HG02759 (cell line): ENCODE measurements around the gene PCCA.

Experiments used
- ATAC-seq: cut with Tn5 transposase; IDR thresholded peaks from one replicate; pipeline ENCODE4 v1.9.1; 2021; ENCODE audit warnings: mild to moderate bottlenecking, moderate library complexity; ENCODE audit not compliant: unreplicated experiment

The PCCA gene

DNA sequence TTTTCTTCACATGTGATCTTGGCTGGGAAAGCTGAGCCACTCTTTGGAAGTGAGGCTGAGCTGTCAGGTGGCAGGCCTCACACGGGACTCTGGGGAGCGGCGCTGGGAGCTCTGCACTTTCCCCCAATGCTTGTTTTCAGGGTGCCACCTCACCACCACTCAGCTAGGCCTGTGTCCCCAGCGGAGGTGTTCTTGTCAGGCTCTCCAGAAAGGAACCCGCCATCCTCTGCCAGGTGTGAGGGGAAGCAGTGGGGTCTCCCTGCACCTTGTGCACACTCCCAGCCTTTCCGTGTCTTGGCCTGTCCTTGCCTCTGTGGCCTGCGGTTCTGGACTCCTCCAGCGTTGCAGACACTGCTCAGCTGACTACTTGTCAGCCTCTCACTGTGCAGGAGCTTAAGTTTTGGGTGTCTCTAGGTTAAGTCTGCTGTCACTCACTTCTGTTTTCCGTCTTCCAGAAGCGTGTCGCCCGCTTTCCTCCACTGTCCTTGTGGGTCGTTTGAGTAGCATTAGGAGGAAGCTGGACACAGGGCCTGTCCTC lies 447.8 kb downstream of the PCCA start:
- ATAC-seq = no peak

DNA sequence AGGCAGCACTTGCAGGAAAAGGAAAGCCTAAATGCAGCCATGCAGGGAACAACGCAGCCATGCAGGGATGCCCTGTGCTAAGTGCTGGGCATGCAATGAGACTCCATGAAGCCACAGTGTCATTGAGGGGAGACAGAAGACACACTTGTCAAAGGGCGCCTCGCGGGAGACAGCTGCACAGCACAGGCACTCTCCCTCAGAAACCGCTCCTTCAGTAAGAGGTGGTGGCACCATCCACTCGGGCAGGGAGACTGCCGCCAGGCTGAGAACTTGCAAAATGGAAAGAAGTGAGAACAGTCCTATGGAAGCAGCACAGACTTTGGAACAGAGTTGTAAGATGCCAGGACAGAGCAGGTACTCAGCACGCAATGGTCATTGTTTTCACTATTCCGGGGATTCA lies 448.6 kb downstream of the PCCA start:
- ATAC-seq = no peak

DNA sequence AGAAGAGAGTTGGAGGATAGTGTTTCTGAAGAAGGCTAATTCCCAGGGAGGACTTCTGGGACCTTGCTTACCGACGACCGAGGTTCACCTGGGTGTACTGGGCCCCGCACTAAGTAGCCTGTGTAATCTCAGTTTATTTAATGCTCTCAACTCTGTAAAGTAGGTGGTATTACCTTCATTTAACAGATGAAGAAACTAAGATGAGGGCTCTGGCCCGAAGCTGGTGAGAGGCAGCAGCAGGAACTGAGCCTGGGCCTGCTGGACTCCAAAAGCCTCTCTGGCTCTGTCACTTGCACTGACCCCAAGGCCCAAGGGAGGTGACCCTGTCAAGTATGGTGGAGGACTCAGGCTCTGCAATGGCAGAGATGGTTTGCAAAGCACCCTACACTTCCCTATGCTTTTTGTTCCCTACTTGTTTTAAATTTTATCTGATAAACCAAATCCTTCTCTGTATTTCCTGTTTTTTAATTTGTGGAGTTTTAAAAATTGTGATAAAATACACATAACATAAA lies 449.1 kb downstream of the PCCA start:
- ATAC-seq = no peak

DNA sequence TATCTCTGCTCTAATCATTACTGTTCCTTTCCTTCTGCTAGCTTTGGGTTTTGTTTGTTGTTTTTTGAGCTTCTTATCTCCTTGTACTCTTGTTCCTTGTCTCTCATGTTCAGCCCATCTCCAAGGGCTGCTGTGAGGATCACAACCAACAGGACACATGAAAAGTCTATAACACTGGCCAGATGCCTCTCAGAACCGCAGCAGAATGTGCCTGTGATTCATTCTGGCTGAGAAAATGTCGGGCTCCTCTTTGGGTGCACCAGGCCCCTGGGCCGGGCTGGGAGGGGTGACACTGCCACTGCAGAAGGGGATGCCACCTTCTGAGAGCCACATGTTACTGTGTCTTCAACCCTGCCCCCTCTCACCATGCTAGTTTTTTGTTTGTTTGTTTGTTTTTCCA lies 451.7 kb downstream of the PCCA start:
- no peak for ATAC-seq

DNA sequence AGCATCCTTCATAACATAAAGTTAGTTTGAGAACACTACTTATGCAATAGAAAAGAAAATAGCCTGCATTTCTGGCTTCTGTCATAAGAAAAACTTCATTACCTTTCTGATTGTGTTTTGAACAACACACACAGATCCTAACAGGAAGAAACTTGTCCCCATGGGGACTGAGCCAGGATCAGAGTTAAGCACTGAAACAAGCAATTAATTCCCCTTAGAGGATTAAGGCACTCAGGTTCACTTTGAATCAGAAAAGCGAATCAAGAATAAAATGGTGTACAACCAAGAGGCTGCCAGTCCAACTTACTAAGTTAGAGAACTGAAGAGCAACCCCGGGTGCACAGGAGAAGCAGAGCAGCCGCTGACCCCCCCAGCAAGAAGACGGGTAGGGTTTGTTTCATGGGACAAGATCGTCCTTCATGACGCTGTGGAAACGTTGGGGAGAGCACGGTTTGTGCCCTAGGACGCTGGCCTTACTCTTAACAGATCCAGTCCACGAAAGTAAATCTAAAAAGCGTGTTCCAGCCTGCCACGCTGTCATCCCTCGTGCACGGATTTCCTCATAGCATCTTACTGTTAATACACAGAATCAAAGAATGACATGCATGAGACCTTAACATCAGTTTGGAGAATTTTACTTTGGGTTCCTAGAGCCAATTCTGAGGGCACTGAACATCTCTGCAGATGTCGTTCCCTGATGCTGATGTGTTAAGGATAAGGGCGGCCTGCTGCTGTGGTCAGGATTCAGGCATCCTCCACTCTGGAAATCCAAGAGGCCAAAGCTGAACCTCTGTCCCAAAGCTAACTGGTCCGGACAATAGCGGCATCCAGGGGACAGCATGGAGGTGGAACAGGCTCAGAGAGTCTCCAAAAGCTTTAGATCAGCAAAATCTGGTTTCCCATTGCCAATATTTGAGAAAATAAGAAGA lies 453.3 kb downstream of the PCCA start:
- no peak for ATAC-seq

DNA sequence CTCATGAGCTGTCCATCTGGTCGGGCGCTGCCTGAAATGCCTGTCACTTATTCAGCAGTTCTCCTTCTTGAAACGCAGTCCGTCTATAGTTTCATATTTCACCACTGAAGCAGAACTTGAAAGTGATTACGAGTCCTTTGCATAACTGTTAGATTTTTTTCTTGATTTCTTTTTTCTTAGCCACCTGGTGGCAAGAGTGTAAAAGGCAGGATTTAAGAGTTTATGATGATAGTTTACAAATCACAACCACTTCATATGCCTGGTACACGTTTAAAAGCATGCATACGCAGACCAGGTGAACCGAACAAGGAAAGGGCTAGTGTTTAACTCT lies 453.9 kb downstream of the PCCA start:
- ATAC-seq = peak; percentile 62

DNA sequence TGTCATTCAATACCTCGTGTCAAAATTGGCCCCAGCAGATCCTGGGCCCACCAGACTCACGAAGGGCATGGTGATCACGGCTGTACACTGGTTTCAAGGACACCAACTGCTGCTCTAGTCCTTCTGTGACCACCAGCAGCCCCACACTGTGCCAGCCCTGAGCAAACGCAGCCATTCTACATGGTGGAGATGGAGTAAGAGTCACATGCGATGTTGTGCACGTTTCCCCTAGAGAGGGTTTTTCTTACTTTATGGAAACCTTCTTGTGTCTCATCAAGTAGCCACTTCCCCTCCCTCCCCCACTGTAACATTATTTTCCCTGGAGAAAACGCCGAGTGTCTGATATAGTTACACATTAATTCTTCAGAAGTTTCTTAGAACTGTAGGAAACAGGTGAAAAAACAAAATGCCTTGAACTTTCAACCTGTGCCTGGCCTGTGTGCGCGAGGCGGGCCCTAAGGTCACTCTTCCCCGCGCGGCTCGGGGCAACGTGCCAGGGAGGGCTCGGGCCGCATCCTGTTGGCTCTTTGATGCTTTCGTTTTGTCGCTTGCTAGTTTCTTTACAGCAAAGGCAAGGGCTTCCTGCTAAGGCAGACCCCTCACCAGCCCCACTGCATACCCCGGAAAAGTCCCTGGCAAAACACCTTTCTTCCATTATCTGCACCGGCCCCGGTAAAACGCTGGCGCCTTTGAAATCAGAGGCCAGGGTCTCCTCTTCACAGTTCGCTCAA lies 455.1 kb downstream of the PCCA start:
- no peak for ATAC-seq

DNA sequence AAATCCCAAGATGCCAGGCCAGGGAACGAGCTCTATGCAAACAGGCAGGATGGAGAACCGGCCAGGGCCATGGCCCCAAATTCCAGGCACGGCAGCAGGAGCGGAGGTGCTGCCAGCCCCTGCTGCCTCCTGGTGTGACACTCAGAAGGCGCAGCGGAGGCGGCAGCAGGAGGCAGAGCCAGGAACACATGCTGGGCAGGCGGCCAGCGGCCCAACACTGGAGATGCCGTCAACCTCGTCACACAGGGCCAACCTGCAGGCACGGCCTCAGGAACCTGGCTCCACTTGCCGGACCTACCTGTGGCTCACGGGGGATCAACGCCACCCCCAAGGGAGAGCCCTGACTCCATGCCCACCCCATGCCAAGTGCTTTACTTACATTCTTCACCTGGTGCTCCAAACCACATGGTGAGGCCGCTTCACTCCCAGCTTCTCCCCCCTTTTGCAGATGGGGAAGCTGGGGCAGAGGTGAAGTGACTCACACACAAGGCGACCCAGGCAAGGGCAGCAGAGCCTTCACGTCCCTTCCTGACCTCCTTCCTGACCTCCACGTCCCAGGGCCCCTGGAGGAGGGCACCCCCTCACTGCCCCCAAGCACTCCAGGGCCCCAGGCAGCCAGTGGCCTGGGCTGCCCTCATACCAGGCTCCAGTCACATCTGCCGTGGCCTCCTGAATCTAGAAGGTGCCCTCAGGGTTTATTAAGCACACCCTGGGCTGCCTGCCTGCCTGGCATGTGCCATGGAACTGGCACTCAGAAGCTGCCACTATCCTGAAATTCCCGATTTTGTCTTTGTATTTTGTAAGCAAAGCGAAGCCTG lies 456.2 kb downstream of the PCCA start:
- no peak for ATAC-seq

DNA sequence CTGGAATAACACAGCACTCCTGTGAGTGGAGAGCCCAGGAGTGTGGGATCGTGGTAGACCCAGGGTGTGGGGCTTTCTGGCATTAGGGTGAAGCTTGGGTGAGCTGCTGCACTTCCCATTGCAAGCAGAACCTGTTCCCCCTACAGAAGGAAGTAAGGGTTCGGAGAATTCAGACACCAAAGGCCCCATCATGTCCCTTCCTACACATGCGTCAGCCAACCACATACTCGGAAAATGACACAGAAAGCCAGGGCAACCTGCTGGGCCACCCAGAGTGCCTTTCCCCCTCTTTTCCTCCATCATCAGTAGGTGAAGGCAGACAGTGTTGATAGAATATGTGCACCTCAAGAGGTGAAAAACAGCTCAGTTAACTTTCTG lies 456.8 kb downstream of the PCCA start:
- ATAC-seq = no peak

DNA sequence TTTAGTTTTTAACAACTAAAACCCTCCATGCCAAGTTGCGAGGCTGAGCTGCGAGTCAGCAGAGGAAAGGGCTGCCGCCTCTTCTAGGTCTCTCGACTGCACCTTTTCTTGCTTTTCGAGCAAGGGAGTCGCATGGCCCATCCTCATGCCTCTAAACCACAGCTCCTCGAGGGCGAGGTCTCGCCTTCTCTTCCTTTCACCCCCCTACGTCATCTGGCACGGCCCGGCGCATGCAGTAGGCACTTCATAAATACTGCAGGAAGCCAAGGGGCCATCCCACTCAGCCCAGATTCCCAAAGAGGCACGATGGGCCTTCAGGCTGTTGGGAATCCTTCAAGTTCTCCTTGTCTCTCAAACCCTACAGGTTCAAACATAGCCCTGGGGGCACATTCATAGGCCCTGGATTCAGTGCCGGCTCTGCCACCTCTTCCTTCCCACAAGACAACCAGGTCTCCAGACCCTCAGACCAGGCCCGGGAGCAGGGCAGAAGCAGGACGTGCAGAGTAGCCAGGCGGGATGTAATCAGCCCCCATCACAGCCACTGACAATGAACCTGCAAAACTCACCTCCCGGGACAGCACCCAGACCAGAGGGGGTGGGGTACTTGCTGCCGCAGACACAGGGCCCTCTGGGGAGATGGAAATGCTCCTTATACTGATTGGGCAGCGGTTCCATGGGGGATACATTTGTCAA lies 458.0 kb downstream of the PCCA start:
- ATAC-seq = no peak

DNA sequence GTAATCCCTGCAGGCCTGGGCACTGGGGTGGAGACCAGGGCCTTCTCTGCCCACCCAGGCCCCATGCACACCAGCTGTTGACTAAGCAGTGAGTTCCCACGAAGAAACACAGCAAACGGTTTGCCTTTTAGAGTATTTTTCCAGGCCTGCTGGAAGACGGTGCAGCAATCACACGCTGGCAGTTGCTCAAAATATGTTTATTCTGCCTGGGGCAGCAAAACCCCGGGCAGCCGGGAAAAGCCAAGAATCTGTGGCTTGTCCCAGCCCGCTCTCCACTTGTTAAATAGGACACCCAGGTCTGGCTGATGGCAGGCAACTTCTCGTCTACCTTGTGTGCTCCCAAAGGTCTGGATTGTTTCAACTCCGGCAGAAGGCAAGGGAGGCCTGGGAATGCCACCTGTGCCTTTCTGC lies 458.9 kb downstream of the PCCA start:
- no peak for ATAC-seq

DNA sequence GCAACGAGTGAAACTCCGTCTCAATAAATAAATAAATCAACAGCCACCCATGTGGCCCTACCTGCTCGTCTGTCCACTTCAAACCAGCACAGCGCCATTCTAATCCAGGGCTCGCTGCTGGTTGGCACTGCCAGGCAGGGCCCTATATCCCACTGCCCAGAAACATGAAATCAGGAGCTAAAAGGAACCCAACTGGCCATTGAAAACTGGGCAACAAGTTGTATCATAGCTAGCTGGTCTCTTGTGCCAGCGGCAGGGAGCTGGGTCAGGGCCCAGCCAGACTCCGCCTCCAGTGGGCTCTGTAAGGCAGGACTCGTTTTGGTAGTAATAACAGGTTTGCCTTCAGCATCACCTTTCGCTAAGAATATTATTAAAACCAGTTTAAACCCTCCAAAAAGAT lies 460.4 kb downstream of the PCCA start:
- no peak for ATAC-seq

DNA sequence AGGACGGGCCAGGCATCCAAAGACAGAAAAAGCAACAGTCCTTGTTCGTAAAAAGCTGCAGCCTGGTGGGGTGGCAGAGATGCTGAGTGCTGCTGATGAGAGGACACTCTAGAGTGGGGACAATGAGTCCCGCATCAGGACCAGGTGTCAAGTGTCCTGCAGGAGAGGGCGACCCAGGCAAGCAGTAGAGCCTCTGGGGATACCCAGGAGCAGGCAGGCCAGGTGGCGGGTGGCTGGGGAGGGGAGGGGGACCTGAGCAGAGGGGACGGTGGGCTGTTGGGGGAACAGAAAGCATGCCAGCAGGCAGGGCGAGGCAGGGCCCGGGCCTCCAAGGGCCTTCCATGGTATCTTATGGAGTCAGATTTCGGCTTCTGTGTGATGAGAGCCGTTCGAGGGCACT lies 463.9 kb downstream of the PCCA start:
- no peak for ATAC-seq

DNA sequence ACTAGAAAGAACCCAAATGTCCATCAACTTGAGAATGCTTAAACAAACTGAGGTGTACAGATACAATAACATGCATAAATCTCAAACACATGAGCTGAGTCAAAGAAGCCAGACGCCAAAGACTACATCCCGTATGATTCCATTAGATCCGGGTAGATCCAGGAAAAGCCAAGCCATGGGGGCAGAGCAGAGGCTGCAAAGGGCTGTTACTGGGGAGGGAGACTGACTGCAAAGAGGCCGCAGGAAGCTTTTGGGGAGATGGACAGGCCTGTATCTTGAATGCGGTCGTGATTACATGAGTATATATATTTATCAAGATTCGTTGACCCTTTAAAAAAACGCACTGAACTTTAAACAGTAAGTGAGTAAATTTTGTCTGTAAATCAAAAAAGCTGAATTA lies 471.0 kb downstream of the PCCA start:
- no peak for ATAC-seq

DNA sequence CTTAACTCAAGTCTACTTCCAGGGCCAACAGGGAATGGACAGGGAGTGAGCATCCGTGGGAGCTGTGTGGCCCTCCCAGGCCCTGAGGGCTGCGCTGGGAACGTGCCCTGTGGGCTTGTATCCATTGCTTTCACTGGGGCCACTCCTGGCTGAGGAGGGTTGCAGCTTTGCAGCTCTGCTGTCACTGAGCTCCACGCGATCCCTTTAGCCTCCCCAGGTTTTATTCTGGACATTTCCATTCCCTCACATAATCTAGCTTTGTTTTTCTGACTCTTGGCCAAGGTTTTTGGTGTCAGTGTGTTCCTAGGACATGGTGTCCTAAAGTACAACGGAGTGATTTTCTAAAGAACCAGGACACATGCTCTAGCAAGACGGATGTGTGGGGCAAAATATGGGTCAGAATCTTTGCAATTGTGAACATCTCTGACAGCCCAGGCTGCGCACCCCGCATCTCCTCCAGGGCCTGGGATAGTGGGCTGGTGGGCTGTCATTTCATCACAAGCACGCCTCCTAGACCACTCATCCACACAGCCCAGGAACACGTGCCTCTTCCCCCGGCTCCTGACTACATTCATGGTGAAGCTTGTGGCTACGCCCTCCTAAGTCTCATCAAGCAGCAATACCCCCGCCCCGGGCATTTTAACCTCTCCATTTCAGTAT lies 471.7 kb downstream of the PCCA start:
- no peak for ATAC-seq

DNA sequence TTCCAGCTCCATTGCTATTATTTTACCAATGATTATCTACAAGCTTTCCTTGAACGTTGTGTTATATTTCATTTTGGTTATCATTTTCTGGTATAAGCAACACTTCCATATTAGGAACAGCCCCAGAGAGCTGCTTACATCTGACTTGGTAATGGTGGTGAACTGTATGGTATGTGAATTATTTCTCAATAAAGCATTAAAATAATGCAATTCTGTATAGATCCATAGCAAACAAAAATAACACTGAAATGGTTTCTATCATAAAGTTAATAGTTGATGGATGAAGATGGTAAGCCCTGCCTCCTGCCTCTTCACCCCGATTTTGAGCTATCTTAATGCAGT lies 472.2 kb downstream of the PCCA start:
- no peak for ATAC-seq

DNA sequence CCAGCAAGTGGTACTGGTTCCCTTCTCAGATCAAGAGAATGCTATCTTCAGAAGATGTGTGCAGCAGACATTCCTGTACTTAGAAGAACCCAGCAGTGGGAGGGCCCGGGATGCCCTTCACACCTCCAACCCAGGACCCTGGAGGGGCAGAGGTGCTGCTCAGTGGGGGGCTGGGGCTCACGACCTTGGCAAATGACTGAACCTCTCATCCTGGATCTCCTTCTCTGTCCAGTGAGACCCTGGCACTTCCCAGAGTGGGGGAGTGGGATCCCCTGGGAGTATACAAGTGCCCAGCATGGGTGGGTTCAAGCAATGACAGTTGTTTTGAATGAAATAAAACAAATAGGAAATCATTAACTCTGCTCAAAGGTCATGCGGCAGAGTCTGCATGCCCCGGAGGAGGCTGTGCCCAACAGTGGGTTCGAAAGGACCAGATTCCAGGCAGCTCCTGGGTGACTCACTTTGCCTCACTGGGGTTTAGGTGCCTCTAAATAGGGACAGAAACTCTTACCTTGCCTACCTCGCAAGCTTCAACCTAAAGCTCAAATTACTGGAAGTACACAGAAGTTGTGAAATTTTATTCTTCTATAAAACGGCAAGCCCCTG lies 472.8 kb downstream of the PCCA start:
- no peak for ATAC-seq

DNA sequence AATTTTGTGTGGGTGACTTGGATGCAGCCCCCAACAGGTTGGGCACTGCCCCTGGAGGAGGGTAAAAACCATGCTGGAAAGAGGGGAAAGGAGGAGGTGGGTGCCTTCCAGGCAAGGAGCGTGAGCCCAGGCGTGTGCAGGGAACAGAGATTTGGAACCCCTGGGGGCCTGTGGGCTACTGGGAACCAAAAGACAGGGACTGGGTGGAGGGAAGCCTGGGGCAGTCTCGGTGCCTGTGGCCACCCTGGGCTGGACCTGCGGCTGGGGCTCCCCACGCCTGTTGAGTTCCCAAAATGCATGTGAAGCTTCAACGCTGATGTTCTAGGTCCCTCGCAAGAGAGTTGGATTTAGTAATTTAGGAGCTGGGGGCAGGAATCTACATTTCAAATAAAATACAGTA lies 474.9 kb downstream of the PCCA start:
- ATAC-seq = no peak

DNA sequence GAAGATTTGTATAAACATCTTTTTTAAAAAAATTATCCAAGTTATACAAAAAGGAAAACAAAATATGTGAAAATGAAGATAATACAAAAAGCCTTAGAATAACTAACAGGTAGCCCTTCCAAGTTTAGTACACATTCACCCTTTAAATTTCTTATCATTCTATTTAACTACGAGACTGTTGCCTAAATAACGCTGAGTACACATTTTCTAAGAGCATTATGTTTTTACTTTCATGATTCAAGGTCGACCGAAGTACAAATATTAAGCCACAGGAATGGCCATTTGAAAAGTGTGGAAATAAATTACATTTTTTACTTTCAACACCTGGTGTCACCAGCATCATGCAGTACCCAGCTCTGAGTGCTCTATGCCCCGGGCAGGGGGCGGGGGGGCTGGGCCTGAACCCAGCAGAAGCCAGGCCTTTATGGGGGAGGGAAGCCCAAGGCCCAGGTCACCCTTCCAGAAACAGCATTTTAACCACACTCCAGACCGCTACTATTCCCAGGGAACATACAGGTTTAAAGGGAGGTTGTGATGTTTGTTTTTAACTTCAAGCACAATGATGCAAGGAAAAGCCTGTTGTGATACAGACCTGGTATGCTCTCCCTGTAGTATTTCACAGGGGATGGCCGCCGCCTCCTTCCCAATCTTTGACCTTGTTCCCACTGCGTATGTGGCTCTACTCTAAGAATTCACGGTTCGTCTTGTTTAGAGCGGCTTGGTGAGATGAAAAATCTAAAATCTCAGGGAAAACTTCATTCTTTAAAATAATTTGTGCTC lies 475.7 kb downstream of the PCCA start:
- no peak for ATAC-seq
